ENCODE data around the gene P2RY2.
"Not testable (repeated sequence)": the region's sequence is repeated elsewhere in the genome, so short reads cannot be mapped to it uniquely, and the experiment has no call there.

Gene P2RY2

GRCh38 chr11:73267906-73268540, 49.9 kb downstream of the P2RY2 start:
- no peak for DNase-seq (ENCODE audit: low read depth)

- DNase-seq (ENCODE audit: low read depth) = no peak
Measured at GRCh38 chr11:73268671-73269271, 50.7 kb downstream of the P2RY2 start.

- DNase-seq (ENCODE audit: low read depth) = no peak
Measured at GRCh38 chr11:73269459-73270015, 51.5 kb downstream of the P2RY2 start.

DNA sequence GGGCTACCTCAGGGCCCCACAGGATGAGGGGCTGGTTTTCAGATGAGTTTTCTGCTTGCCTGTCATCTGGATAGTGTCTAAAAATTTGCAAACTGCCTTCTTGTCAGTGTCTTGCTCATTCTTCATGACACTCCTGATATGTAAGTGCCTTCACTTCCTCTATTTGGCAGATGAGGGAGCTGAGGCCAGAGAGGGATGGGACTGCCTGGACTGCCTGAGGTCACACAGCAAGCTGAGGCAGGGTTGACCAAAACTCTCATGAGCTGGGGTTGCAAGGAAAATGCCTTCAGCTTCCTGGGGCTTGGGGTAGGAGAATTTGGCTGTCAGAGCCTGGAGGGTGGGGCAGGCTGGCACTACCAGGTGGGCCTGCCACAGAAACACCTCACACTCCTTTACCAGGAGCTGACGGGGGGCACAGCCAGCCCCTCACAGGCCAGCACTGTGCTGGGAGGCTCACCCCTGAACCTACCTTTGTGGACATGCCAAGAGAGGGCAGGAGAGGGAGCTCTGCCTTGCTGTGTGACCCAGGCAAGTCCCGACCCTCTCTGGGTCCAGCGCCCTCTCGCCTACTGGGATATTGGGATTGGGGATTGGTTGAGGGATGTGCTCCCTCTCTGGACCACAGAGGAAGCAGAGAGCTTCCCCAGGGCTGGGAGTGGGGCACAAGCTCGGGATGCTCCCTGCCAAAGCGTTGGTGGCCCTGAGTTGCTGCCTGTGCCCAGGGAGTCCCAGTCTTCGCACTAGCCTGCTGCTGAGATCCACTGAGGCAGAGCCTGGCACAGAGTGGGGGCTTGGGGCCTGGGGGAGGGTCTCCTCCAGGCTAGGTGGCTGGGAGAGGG, 52.2 kb downstream of the P2RY2 start:
- no peak for DNase-seq (ENCODE audit: low read depth)

DNA sequence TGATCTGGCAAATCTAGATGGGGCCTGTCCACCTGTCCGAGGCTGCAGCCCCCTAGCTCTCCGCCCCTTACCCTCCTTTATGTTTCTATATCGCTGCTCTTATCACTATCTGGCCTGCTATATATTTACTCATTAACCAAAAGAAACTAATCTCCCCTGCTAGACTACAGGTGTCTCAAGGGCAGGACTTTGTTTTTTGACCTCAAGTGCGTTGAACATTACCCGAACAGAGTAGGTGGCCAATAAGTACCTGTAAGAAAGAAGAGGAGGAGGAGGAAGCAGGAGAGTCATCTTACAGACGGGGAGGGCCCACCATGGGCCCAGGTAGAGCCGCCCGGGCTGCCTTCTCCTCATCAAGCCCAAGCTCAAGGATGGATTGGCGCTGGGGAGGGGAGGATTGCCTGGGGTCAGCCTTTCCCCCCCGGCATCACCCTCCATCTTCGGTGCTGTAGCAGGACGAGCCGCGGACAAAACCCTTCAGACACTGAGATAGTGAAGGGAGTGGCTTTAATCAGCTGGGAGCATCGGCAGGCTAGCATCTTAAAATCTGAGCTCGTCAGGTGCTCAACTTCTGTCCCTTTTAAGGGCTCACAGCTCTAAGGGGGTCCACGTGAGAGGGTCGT, 52.9 kb downstream of the P2RY2 start:
- no peak for DNase-seq (ENCODE audit: low read depth)

DNA sequence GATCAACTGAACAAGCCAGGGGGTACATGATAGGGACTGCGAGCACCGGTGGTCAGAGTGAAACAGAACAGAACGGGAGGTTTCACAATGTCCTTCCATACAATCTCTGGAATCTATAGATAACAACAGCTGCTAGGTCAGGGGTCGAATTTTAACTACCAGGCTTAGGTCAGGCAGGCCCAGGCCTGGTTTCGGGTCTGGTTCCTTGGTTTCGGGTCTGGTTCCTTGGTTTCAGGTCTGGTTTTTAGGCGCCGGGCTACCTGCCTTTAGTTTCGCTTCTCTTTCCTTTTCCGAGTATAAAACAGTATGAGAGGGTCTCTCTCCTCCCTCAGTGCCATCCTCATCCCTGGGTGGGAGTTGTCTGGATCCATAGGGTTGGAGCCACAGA, 53.4 kb downstream of the P2RY2 start:
- not testable (repeated sequence) for DNase-seq (ENCODE audit: low read depth)

GRCh38 chr11:73271936-73272679, 54.0 kb downstream of the P2RY2 start, which contains the start of gene P2RY6:
Gene P2RY6 (plus strand): TSS chr11:73272338. CDS start chr11:73296519, 24,181 bp downstream.
- DNase-seq (ENCODE audit: low read depth) = no peak

- no peak for DNase-seq (ENCODE audit: low read depth)
Measured at GRCh38 chr11:73272680-73273038, 54.6 kb downstream of the P2RY2 start.

- DNase-seq (ENCODE audit: low read depth) = no peak
Measured at GRCh38 chr11:73273222-73273895, 55.3 kb downstream of the P2RY2 start.

- not testable (repeated sequence) for DNase-seq (ENCODE audit: low read depth)
Measured at GRCh38 chr11:73274191-73274590, 56.1 kb downstream of the P2RY2 start.

DNA sequence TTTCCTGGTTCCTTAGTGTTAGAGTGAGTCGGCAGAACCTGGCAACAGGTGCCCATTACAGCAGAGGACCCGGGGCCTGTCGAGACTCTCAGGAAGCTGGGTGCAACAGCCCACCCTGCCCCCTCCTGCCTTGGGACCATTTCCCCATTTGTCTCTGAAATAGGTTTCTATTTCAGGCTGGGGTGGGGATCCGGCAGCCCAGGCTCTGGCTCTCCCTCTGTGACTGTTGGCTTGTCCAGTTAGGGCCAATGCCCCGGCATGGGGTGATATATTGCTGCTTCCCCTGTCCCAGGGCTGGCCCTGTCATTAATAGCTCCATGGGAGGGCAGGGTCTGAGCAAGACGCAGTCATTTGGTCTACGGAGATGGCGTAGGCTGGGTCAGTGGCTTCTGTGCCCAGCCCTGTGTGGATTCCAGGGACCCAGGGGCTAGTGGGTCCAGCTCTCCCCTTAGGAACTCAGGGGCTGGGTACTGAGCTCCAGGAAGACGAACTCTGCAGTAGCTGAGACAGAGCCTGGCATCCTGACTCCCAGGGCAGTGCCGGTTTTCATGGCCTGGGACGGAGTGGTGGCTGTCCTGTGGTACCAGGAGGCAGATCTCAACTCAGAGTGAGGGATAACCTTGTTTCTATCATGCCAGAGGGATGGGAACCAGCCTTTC, 56.8 kb downstream of the P2RY2 start:
- DNase-seq (ENCODE audit: low read depth) = no peak

- no peak for DNase-seq (ENCODE audit: low read depth)
Measured at GRCh38 chr11:73275381-73275750, 57.3 kb downstream of the P2RY2 start.

GRCh38 chr11:73277467-73277866, 59.4 kb downstream of the P2RY2 start:
- DNase-seq (ENCODE audit: low read depth) = no peak

DNA sequence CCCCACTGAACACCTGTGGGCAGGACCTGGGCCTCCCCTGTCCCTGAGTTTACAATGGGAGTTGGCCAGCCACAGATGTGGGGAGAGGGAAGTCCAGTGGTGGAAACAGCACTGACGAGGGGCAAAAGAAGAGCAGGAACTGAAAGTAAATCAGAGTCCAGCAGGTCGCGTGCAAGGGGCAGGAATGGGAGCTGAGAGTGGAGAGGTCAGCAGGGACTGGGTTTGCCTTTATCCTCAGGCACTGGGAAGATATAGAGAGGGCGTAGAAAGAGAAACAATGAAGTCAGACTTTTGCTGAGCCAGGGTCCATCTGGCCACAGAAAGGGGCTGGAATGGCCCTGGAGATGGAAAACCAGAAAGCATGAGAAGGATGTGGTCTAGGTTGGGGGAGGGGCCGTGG, 62.5 kb downstream of the P2RY2 start:
- no peak for DNase-seq (ENCODE audit: low read depth)

DNA sequence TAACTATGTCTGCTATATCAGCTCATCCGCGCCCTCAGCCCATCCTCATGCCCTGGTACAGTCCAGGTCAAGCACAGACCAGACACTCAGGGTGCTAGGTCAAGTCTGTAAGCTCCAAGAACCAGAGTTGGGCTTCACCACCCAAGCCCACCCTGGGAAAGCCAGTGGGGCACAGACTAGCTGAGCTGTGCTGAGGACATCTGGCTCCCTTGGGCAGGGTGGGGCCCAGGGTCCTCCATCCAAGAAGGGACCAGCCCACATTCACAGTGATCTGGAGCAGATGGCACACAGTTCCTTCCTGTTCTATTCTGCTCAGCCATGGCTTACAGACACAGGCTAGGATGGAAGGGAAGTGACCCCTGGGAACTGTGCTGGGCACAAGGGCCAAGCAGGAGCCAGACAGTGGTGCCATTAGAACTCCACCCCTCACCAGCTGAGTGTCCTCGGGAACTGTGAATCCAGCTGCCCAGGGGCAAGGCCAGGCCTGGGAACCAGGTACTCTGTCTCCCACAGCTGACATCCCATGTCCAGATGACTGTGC, 63.2 kb downstream of the P2RY2 start:
- no peak for DNase-seq (ENCODE audit: low read depth)

DNA sequence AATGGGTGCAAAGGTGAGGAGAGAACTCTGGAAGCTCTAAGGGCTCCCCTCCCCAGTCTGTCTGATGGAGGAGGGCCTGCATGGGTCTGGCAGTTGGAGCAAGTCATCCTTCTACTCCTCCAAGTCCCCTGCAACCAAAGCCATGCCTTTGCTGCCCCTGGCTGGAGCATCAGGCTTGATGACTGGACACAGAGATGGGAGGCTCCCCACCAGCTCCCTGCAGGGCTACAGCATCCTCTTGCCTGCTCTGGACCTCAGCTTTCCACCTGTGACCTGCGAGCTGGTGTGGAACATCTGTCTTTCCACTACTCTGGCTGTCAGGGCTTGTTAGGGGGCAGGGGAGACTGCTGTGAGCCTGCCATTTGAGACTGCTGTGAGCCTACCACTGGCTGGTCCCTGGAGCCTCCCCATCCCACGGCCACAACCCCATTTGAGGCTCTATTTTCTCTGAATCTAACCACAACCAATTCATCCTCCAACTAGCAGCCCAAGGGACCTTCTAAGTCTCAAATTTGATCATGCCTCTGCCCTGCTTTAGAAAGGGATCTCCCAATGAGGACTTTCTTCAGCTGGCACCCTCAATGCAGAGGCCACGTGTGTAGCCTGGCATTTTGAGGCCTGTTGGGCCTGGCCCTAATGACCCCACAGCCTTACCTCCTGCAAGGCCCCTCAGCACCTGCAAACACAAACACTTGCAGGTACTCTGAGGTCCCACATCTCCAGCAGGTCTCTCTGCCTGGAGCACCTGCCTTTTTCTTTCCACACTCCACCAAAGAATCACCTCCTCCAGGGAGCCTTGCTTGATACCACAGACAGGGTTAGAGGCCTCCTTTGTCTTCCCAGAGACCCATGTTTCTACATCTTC, 63.9 kb downstream of the P2RY2 start:
- no peak for DNase-seq (ENCODE audit: low read depth)

DNA sequence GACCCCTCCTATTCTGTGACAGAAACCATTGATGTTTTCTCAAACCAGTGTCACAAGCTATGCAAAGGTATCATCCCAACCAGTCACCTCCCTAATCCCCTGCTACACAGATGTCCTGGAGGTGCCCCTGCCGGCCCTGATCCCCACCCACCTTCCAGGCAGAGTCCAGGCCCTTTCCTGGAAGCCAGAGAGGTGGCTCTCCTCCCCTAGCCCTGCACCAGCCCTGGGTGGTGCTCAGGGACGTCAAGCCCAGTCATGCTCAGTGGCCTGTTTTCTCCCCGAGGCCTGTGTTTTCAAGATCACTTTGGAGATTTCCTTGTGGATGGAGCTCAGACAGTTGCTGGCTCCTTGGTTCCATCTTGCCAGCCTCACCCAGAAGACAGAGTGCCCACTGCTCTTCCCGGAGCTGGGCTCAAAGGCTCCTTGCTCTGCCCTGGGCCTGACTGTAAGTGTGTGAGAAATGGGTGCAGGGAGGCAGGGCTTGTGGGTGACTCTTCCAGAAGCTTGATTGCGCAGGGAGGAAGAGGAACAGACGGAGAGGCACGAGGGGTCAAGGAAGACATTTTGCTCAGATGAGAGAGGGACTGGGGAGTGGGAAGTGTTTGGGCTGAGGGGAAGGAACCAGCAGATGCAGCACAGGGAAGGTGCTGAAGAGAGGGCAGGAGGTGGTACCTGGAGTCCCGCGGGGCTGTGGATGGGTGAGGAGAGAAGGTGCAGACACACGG, 65.4 kb downstream of the P2RY2 start:
- DNase-seq (ENCODE audit: low read depth) = no peak

GRCh38 chr11:73284106-73284505, 66.0 kb downstream of the P2RY2 start:
- no peak for DNase-seq (ENCODE audit: low read depth)

DNA sequence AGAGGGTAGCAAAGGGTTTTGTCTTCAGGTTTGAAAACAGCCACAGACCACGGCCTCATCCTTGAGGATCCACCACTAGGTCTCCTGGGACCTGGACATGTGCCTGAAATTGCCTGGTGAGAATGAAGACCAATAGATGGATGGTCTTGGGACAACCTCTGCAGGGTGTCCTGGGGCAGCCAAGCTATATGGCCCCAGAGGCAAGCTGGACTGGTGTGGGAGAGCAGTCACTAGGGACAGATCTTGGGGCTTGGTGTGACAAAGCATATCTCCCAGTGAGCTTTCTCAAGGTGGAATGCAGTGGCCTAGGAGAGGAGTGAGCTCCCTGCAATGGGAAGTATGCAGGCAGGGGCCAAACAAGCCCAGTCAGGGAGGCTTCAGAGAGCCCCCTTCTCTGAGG, 67.6 kb downstream of the P2RY2 start:
- DNase-seq (ENCODE audit: low read depth) = no peak
